ENCODE results near the gene MYBBP1A. TPM values are rescaled to one million over a fixed set of nuclear protein-coding genes. Genes with fewer than 3 reads are reported as not detected.

Gene MYBBP1A
- total and polyA plus RNA-seq, 2 experiments from 2014 or later: 70.7 to 213 TPM

DNA sequence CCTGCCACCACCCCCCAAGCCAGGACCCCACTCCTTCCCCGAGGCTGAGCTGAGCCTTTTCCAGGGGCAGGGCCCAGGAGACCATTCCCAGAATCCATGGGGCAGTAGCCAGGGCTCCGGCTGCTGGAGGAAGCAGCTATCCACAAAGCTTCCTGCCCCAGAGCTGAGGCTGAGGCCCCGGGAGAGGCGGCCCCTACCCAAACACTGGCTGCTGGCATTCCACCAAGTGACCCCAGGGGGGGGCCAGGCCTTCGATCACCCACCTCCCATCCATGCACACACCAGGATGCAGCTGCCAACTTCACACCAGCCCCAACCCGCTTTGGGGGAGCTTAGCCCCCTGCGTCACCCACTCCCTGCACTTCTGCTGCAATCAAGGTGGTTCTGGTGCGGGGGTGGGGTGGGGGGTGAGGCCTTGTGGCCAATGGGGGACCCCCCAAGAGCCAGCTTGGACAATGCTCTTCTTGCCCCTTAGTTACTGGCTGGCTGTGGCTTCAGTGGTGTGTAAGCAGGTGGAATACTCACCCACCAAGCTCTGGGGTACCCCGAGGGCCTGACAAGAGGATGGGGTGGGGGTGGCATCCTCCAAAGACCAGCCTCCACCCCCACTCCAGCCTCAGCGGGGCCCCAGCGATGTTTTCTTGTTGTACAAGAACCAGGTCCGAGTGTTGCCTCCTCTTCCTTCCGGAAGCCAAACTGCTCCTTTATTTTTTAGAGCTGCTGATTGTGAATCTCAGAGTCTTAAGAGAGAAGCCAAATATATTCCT, 16.8 kb downstream of the MYBBP1A start (continued):
- TF ChIP-seq, protein P1, sequence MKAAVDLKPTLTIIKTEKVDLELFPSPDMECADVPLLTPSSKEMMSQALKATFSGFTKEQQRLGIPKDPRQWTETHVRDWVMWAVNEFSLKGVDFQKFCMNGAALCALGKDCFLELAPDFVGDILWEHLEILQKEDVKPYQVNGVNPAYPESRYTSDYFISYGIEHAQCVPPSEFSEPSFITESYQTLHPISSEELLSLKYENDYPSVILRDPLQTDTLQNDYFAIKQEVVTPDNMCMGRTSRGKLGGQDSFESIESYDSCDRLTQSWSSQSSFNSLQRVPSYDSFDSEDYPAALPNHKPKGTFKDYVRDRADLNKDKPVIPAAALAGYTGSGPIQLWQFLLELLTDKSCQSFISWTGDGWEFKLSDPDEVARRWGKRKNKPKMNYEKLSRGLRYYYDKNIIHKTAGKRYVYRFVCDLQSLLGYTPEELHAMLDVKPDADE (IDR thresholded peaks at IDR 0.05): no peak

DNA sequence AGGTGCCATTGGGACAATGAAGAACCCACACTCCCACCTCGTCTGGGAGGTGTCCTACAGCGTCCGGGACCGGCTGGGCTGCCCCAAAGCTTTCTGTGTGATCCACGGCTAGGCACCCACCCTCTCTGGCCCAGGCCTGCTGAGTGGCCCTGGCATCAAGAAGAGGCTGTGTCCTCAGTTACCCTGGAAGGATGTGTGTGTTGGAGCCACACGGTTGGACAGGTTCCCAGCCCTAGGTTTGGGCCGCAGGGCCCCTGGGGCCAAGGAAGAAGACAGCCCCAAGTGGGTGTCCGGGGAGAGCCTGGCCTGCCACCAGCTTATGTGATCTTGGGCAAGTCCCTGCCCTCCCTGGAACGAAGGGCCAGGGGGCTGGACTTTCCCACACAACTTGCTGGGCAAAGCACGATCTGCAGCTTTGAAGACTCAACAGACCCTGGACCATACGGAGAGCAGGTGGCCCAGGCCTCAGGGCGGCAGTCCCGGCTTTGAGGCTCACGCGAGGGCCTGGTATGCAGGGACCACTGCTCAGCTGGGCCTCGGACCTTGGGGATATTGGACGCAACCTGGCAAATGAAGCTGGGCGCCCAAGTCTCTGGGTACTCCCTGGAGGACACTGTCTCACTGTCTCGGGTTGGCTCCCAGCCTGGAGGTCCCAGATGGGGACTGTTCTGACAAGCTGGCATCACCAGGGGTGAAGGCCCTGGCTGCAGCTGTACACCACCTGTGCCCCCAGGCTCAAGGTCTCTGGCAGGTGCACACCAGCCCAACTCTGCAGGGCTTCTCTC, 17.5 kb downstream of the MYBBP1A start:
- Mint-ChIP-seq H3K27ac (no peak overlapping the region), H3K36me3 (ENCODE audit: low read depth) (peaks cover 44% of the 10 kb centered on the region), H3K4me1 (peaks cover 18% of the 10 kb centered on the region), H3K27me3 (ENCODE audit: insufficient read depth, low read depth, poor library complexity) (peaks cover 56% of the 10 kb centered on the region), H3K4me3 (no peak overlapping the region), H3K9me3 (no peaks in the 10 kb centered on the region; the same call in 2 of the 3 replicates)
- no peak overlapping the region for H2AFZ ChIP-seq
- peaks cover 7% of the 10 kb centered on the region; the same call in 1 of the 2 replicates for H3K4me1 ChIP-seq (ENCODE audit: insufficient read depth)
- ATAC-seq (no peak), DNase-seq (ENCODE audit: low spot score) (no peak)
- no peaks in the 10 kb centered on the region; the same call in 1 of the 2 replicates for H3K27me3 ChIP-seq (ENCODE audit: insufficient read depth)
- no peak overlapping the region; the same call in 1 of the 2 replicates for H3K27ac ChIP-seq (ENCODE audit: low read depth)
- H3F3A ChIP-seq (replicated peaks; ENCODE audit: low read depth): peaks cover 10% of the 10 kb centered on the region
- H4K20me1 ChIP-seq (replicated peaks; ENCODE audit: insufficient read depth): peaks cover 8% of the 10 kb centered on the region
- H3K9me2 ChIP-seq (ENCODE audit: insufficient read depth): no peaks in the 10 kb centered on the region
- TF ChIP-seq CREB1 (CRISPR knock-in tag; IDR thresholded peaks at IDR 0.05; ENCODE audit: low read depth) (no peak), EZH2 (IDR thresholded peaks at IDR 0.05; ENCODE audit: low read depth, unreplicated experiment) (no peak), STAT1 (IDR thresholded peaks at IDR 0.05; ENCODE audit: unreplicated experiment) (no peak), NANOG (IDR thresholded peaks at IDR 0.05; ENCODE audit: borderline replicate concordance) (no peak), EZH2phosphoT487 (IDR thresholded peaks at IDR 0.05; ENCODE audit: unreplicated experiment) (no peak), ZNF331 (CRISPR knock-in tag; IDR thresholded peaks at IDR 0.05; ENCODE audit: low read depth) (no peak), JUNB (IDR thresholded peaks at IDR 0.05; ENCODE audit: unreplicated experiment) (no peak)
- TF ChIP-seq, protein P2, sequence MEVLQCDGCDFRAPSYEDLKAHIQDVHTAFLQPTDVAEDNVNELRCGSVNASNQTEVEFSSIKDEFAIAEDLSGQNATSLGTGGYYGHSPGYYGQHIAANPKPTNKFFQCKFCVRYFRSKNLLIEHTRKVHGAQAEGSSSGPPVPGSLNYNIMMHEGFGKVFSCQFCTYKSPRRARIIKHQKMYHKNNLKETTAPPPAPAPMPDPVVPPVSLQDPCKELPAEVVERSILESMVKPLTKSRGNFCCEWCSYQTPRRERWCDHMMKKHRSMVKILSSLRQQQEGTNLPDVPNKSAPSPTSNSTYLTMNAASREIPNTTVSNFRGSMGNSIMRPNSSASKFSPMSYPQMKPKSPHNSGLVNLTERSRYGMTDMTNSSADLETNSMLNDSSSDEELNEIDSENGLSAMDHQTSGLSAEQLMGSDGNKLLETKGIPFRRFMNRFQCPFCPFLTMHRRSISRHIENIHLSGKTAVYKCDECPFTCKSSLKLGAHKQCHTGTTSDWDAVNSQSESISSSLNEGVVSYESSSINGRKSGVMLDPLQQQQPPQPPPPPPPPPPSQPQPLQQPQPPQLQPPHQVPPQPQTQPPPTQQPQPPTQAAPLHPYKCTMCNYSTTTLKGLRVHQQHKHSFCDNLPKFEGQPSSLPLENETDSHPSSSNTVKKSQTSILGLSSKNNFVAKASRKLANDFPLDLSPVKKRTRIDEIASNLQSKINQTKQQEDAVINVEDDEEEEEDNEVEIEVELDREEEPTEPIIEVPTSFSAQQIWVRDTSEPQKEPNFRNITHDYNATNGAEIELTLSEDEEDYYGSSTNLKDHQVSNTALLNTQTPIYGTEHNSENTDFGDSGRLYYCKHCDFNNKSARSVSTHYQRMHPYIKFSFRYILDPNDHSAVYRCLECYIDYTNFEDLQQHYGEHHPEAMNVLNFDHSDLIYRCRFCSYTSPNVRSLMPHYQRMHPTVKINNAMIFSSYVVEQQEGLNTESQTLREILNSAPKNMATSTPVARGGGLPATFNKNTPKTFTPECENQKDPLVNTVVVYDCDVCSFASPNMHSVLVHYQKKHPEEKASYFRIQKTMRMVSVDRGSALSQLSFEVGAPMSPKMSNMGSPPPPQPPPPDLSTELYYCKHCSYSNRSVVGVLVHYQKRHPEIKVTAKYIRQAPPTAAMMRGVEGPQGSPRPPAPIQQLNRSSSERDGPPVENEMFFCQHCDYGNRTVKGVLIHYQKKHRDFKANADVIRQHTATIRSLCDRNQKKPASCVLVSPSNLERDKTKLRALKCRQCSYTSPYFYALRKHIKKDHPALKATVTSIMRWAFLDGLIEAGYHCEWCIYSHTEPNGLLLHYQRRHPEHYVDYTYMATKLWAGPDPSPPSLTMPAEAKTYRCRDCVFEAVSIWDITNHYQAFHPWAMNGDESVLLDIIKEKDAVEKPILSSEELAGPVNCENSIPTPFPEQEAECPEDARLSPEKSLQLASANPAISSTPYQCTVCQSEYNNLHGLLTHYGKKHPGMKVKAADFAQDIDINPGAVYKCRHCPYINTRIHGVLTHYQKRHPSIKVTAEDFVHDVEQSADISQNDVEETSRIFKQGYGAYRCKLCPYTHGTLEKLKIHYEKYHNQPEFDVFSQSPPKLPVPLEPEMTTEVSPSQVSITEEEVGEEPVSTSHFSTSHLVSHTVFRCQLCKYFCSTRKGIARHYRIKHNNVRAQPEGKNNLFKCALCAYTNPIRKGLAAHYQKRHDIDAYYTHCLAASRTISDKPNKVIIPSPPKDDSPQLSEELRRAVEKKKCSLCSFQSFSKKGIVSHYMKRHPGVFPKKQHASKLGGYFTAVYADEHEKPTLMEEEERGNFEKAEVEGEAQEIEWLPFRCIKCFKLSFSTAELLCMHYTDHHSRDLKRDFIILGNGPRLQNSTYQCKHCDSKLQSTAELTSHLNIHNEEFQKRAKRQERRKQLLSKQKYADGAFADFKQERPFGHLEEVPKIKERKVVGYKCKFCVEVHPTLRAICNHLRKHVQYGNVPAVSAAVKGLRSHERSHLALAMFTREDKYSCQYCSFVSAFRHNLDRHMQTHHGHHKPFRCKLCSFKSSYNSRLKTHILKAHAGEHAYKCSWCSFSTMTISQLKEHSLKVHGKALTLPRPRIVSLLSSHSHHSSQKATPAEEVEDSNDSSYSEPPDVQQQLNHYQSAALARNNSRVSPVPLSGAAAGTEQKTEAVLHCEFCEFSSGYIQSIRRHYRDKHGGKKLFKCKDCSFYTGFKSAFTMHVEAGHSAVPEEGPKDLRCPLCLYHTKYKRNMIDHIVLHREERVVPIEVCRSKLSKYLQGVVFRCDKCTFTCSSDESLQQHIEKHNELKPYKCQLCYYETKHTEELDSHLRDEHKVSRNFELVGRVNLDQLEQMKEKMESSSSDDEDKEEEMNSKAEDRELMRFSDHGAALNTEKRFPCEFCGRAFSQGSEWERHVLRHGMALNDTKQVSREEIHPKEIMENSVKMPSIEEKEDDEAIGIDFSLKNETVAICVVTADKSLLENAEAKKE (CRISPR knock-in tag; IDR thresholded peaks at IDR 0.05): no peak
- TF ChIP-seq, protein P3, sequence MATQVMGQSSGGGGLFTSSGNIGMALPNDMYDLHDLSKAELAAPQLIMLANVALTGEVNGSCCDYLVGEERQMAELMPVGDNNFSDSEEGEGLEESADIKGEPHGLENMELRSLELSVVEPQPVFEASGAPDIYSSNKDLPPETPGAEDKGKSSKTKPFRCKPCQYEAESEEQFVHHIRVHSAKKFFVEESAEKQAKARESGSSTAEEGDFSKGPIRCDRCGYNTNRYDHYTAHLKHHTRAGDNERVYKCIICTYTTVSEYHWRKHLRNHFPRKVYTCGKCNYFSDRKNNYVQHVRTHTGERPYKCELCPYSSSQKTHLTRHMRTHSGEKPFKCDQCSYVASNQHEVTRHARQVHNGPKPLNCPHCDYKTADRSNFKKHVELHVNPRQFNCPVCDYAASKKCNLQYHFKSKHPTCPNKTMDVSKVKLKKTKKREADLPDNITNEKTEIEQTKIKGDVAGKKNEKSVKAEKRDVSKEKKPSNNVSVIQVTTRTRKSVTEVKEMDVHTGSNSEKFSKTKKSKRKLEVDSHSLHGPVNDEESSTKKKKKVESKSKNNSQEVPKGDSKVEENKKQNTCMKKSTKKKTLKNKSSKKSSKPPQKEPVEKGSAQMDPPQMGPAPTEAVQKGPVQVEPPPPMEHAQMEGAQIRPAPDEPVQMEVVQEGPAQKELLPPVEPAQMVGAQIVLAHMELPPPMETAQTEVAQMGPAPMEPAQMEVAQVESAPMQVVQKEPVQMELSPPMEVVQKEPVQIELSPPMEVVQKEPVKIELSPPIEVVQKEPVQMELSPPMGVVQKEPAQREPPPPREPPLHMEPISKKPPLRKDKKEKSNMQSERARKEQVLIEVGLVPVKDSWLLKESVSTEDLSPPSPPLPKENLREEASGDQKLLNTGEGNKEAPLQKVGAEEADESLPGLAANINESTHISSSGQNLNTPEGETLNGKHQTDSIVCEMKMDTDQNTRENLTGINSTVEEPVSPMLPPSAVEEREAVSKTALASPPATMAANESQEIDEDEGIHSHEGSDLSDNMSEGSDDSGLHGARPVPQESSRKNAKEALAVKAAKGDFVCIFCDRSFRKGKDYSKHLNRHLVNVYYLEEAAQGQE (IDR thresholded peaks at IDR 0.05; ENCODE audit: unreplicated experiment): no peak
- TF ChIP-seq, protein P1 (IDR thresholded peaks at IDR 0.05): no peak
- no peaks in the 10 kb centered on the region for H3K79me2 ChIP-seq (replicated peaks; ENCODE audit: insufficient read depth)
- H3K36me3 ChIP-seq (ENCODE audit: insufficient read depth): no peaks in the 10 kb centered on the region; the same call in 1 of the 2 replicates
- no peak overlapping the region for H3K4me2 ChIP-seq
- H3K4me3 ChIP-seq: no peak overlapping the region; the same call in 1 of the 2 replicates
